Muscle layer of colon (tissue), 2 donors: ENCODE measurements around the gene KRTAP10-11.
"Not testable (repeated sequence)": the region's sequence is repeated elsewhere in the genome, so short reads cannot be mapped to it uniquely, and the experiment has no call there.

Source experiments
- H3K27ac ChIP-seq: one replicate; pipeline ENCODE4 v1.7.0; 2013; ENCODE audit warnings: low read depth, mild to moderate bottlenecking, low read length, moderate library complexity
- H3K27me3 ChIP-seq, 2 donors: one replicate each; pipeline ENCODE4 v1.7.0; 2013; ENCODE audit warnings: low read length in 2 of 2, mild to moderate bottlenecking in 2 of 2; ENCODE audit not compliant: insufficient read depth in 2 of 2, control insufficient read depth in 1 of 2
- H3K36me3 ChIP-seq: one replicate; pipeline ENCODE4 v1.7.0; 2013; ENCODE audit warnings: mild to moderate bottlenecking, low read length; ENCODE audit not compliant: insufficient read depth
- H3K4me1 ChIP-seq: one replicate; pipeline ENCODE4 v1.7.0; 2013; ENCODE audit warnings: mild to moderate bottlenecking, low read length; ENCODE audit not compliant: insufficient read depth
- H3K4me3 ChIP-seq, 2 donors: one replicate each; pipeline ENCODE4 v1.7.0; 2013; ENCODE audit warnings: low read length in 2 of 2, low read depth in 1 of 2, mild to moderate bottlenecking in 1 of 2, moderate library complexity in 1 of 2
- H3K9ac ChIP-seq: one replicate; pipeline ENCODE4 v1.7.0; 2013; ENCODE audit warnings: low read length
- H3K9me3 ChIP-seq: one replicate; pipeline ENCODE4 v1.7.0; 2013; ENCODE audit warnings: mild to moderate bottlenecking, low read length
- donor health status: abdominal sarcoma.
- donor health status: Adenocarcinoma of cecum.

KRTAP10-11 gene

DNA sequence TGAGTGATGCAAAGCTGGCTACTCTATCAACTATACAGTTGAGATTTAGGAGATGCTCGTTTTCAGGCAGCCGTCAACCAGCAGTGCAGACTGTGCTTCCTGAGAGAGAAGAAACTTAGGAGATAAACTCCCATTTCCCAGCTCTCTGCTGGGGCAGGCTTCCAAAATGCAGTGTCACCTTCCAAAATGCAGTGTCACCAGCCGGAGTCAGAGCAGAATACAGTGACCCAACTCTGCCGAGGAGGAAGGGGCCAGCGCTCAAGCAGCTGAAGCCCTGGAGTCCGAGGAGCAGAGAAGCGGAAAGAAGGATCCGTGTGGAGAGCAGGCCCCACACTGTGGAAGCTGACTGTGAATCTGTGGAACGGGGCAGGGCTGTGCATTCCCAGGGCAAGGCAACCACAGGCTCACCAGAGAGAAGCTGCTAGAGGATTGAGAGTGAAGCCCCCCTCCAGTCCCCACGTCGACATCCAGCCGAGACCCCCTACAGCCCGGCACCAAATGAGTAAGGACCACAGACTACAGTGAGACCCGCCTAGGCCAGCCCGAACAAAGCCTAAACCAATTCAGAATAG is 36.5 kb downstream of the KRTAP10-11 start:
- no peaks in the 10 kb centered on the region for H3K36me3 ChIP-seq
- H3K4me1 ChIP-seq = no peaks in the 10 kb centered on the region
- H3K27me3 ChIP-seq = no peaks in the 10 kb centered on the region
- H3K27ac ChIP-seq = no peak overlapping the region
- no peaks in the 10 kb centered on the region for H3K9me3 ChIP-seq
- H3K4me3 ChIP-seq = no peak overlapping the region
- no peak overlapping the region for H3K9ac ChIP-seq

DNA sequence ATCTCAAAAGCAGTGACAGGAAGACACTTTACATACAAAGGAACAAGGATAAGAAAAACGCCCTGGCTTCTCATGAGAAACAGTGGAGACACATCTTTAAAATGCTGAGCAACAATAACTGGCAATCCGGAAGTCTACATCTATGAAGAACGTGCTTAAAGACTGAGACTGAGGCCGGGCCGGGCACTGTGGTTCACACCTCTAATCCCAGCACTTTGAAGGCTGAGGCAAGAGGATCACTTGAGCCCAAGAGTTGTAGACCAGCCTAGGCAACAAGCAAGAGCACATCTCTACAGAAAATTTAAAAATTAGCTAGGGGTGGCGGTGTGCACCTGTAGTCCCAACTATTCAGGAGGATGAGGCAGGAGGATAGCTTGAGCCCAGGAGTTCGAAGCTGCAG is 37.9 kb downstream of the KRTAP10-11 start:
- Histone ChIP-seq H3K27me3 (no peaks in the 10 kb centered on the region), H3K4me3 (no peak overlapping the region), H3K9ac (no peak overlapping the region), H3K4me1 (no peaks in the 10 kb centered on the region), H3K36me3 (no peaks in the 10 kb centered on the region), H3K27ac (no peak overlapping the region), H3K9me3 (no peaks in the 10 kb centered on the region)

DNA sequence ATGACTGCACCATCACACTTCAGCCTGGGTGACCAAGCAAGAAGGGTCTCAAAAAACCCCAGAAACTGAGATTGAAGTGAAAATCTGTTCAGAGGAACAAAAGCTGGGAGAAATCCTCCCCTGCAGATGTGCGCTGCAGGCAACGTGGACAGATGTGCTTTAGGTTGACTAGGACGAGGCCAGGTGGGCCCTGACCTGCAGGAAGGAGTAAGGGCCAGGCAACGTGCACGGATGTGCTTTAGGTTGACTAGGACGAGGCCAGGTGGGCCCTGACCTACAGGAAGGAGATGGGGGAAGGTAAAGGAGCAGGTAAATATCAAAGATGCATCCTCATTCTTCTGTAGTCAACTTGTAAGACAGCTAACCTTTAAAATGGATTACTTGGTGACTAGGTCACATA is 38.3 kb downstream of the KRTAP10-11 start:
- Histone ChIP-seq H3K4me1 (no peaks in the 10 kb centered on the region), H3K9me3 (no peaks in the 10 kb centered on the region), H3K4me3 (no peak overlapping the region), H3K9ac (no peak overlapping the region), H3K27me3 (no peaks in the 10 kb centered on the region), H3K36me3 (no peaks in the 10 kb centered on the region), H3K27ac (no peak overlapping the region)

DNA sequence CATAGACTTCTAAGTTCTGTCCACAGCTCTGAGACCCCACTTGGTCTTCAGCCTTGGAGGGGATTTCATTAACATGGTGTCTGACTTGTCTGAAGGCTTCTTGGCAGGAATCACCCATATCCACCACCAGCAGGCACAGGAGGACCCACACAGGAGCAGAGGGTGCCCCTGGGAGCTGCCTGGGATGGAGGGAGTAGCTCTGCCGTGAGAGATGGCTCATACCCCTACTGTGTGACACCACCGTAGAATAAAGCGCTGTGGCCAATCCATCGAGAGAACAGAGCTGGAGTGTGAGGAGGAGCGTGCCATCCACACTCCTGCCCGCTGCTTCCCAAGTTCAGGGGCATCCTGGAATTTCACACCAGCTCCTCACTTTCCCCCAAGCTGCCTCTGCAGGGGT is 38.8 kb downstream of the KRTAP10-11 start:
- not testable (repeated sequence) for H3K36me3 ChIP-seq, H3K27ac ChIP-seq, H3K27me3 ChIP-seq, H3K9ac ChIP-seq, H3K4me3 ChIP-seq, H3K9me3 ChIP-seq, H3K4me1 ChIP-seq

DNA sequence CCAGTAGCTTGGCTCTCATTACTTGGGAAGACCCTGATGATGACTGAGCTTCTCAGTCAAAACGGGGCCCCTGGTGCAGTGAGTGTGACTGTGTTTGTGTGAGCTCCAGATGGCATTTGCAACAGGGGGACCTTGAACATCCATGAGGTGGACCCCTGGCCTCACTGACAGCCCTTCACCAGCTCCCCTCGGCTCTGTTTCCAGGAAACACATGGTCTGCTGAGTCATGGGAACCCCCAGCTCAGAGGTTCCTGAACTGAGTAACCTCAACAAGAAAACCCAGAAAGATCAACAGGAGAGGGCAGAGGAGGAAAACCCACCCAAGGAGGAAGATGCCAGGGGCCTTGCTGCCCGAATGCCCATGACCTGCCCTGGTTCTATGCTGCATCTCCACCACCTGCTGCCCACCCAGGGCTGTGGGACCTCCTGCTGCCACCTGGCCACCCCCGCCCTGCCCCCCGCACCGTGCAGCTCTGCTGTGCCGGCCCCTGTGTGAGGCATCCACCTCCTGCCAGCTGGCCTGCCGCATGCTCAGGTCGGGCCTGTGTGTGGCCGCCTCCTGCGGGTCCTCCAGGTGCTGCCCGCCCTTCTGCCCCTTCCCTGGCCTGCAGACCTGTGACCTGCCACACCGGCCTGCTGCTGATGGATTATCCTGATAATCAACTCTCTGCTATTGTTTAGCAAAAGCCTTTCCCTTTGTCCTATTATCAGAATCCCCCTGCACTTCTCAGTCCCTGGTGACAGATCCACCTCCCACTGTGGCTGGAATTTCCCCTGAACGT is 40.0 kb downstream of the KRTAP10-11 start:
- Histone ChIP-seq H3K9me3 (no peaks in the 10 kb centered on the region), H3K4me3 (no peak overlapping the region), H3K4me1 (no peaks in the 10 kb centered on the region), H3K27ac (no peak overlapping the region), H3K9ac (no peak overlapping the region), H3K27me3 (no peaks in the 10 kb centered on the region), H3K36me3 (no peaks in the 10 kb centered on the region)

DNA sequence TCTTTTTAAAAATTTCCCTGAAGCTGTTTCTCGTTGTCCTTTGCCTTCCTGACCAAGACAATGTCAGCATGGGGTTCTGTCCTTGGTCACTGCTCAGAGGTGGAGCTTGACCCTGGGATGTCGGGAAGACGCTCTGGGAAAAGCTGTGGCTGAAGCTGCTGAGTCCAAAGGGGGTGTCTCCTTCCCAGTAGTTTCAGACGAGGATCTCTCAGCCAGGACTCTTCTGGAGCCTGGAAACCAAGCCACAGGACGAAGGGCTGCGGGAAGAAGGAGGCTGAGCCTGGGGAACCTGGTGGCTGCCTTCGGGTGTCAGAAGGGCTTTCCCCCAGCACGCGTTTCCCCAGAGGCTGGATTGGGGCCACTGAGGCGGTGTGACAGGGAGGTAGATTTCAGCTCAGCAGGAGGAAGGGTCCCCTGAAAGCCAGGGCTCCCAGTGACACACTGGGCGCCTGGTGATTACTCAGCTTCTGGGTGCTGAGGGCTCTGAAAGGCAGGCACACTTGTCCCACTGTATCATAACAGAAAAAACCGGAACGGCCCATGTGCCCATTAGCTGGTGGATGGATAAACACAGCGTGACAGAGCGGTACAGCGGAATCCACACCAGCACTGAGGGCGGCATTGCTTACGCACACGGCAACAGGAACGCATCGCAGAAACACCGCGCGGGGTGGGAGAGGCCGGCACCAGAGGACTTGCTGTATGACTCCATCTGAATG is 40.8 kb downstream of the KRTAP10-11 start:
- Histone ChIP-seq H3K36me3 (no peaks in the 10 kb centered on the region), H3K27ac (no peak overlapping the region), H3K9me3 (no peaks in the 10 kb centered on the region), H3K4me3 (no peak overlapping the region), H3K9ac (no peak overlapping the region), H3K4me1 (no peaks in the 10 kb centered on the region), H3K27me3 (no peaks in the 10 kb centered on the region)

DNA sequence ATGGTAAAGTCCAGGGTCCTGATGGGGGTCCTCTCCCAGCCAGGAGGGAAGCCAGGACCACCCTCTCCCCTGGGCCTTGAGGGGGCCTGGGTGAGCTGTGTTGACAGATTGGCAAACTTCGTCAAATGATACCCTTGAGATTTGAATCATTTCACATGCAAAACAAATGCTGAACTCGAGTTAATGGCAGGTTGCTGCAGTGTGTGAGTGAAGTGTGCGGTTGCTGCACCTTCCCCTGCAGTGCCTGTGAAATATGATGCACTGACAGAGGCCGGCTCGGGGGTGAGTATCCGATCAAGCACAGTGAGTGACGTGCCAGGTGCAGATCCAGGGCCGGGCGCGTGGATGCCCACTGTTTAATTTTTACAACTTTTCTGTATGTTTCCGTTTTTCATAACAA is 41.5 kb downstream of the KRTAP10-11 start:
- Histone ChIP-seq H3K36me3 (no peaks in the 10 kb centered on the region), H3K4me3 (no peak overlapping the region), H3K9me3 (no peaks in the 10 kb centered on the region), H3K9ac (no peak overlapping the region), H3K4me1 (no peaks in the 10 kb centered on the region), H3K27me3 (no peaks in the 10 kb centered on the region), H3K27ac (no peak overlapping the region)

DNA sequence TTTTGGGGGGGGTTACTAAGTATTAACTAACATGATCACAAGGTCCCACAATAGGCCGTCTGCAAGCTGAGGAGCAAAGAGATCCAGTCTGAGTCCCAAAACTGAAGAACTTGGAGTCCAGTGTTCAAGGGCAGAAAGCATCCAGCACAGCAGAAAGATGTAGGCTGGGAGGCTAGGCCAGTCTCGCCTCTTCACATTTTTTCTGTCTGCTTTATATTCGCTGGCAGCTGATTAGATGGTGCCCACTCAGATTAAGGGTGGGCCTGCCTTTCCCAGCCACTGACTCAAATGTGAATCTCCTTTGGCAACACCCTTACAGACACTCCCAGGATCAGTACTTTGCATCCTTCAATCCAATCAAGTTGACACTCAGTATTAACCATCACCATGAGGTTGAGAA is 43.5 kb downstream of the KRTAP10-11 start:
- not testable (repeated sequence) for H3K27me3 ChIP-seq, H3K4me1 ChIP-seq, H3K27ac ChIP-seq, H3K4me3 ChIP-seq, H3K36me3 ChIP-seq, H3K9ac ChIP-seq, H3K9me3 ChIP-seq

DNA sequence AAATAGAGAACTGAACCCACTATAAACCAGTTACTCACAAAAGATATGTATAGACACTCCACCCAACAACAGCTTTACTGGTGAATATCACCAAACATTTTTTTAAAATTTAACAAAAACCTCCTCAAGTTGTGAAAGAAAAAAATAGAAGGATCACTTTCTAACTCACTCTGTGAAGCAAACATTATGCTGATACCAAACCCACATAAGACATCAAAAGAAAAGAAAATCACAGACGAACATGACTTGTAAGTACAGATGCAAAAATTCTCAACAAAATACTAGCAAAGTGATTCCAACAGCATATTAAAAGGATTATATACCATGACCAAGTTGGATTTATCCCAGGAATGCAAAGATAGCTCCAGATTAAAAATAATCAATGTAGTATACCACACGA is 45.5 kb downstream of the KRTAP10-11 start:
- H3K27ac ChIP-seq = no peak overlapping the region
- no peaks in the 10 kb centered on the region for H3K9me3 ChIP-seq
- H3K4me1 ChIP-seq = no peaks in the 10 kb centered on the region
- no peaks in the 10 kb centered on the region for H3K36me3 ChIP-seq
- H3K27me3 ChIP-seq = no peaks in the 10 kb centered on the region
- no peak overlapping the region for H3K9ac ChIP-seq
- no peak overlapping the region for H3K4me3 ChIP-seq

DNA sequence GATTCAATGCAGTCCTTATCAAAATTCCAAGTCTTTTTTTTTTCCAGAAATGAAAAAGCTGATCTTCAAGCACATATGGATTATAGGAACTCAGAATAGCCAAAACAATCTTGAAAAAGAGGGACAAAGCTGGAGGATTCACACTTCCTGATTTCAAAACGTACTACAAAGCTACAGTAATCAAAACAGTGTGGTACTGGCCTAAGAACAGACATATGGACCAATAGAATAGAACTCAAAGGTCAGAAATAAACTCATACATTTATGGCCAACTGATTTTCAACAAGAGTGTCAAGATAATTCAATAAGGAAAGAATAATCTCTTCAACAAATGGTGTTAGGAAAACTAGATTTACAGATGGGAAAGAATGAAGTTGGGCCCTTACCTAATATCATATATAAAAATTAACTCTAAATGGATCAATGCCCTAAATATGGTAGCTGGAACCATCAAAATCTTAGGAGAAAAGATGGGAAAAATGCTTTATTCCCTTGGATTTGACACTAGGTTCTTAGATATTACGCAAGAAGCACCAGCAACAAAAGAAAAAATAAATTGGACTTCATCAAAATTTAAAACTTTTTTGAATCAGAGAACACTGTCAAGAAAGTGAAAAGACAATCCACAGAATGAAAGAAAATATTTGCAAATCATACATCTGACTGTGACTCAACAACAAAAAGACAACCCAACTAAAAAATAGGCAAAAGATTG is 46.7 kb downstream of the KRTAP10-11 start:
- Histone ChIP-seq H3K27me3 (peaks cover 0 to 5% of the 10 kb centered on the region in 2 donors), H3K9me3 (no peaks in the 10 kb centered on the region), H3K27ac (no peak overlapping the region), H3K4me1 (no peaks in the 10 kb centered on the region), H3K36me3 (no peaks in the 10 kb centered on the region), H3K4me3 (no peak overlapping the region), H3K9ac (no peak overlapping the region)

DNA sequence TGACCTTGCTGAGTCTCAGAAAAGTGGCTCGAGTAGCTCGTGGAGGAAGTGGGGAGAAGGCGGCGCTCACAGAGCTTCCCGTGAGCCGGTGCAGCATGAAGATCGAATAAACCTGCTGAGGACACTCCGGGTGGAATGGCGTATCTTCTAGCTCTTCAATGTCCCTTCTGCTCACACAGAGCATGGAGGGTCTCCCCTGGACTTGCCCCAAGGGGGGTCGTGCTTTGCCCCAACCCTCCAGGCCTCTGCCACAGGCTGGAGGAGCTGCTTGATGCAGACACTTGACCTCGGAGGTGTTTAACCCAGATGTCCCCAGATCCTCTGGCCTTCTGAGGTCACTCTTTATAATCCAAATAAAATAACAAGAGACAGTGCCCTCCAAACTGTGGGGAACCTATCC is 48.6 kb downstream of the KRTAP10-11 start:
- Histone ChIP-seq H3K4me3 (no peak overlapping the region), H3K9me3 (no peaks in the 10 kb centered on the region), H3K27ac (no peak overlapping the region), H3K9ac (no peak overlapping the region), H3K27me3 (peaks cover 0 to 23% of the 10 kb centered on the region in 2 donors), H3K4me1 (no peaks in the 10 kb centered on the region), H3K36me3 (no peaks in the 10 kb centered on the region)
